Osteoblast (primary cell): ENCODE results near the gene ZFP57. TPM values are rescaled to one million over a fixed set of nuclear protein-coding genes. Genes with fewer than 3 reads are reported as not detected.

Experiments
- small RNA-seq: library from RNA; depleted of rRNA; stranded (forward); fragments of <200 nt; gene quantifications from one replicate; pipeline ENCODE3, GENCODE V24; 2012
- total RNA-seq: library from RNA; depleted of rRNA; stranded (reverse); fragments of >200 nt; gene quantifications from 2 replicates; pipeline ENCODE4 v1.2.3, GENCODE V29; 2012

The ZFP57 gene
- total RNA-seq, 1 donor = 0.36 TPM

Small RNA genes within 50 kb of the gene (small RNA-seq; reads per million reads assigned to genes)
- gene SUMO2P1 = not detected

Other genes with a start within 250 kb of the ZFP57 start
- gene OR10C1, start 241.8 kb downstream of the ZFP57 start, total RNA-seq = not detected in 2 replicates
- gene OR11A1, start 224.1 kb downstream of the ZFP57 start, total RNA-seq = not detected in 2 replicates
- not detected in 2 replicates for gene OR2H1, start 224.0 kb downstream of the ZFP57 start, total RNA-seq
- not detected in 2 replicates for gene MAS1L, start 193.2 kb downstream of the ZFP57 start, total RNA-seq
- not detected in 2 replicates for gene UBD, start 121.4 kb downstream of the ZFP57 start, total RNA-seq
- not detected in 2 replicates for gene OR2H2, start 96.0 kb downstream of the ZFP57 start, total RNA-seq
- 7.6 and 10.9 TPM in 2 replicates for gene GABBR1, start 48.0 kb downstream of the ZFP57 start, total RNA-seq
- gene MOG, start 24.1 kb downstream of the ZFP57 start, total RNA-seq = not detected in 2 replicates
- 30.4 and 44.2 TPM in 2 replicates for gene HLA-F, start 42.3 kb upstream of the ZFP57 start, total RNA-seq
- gene HLA-G, start 146.7 kb upstream of the ZFP57 start, total RNA-seq = not detected in 2 replicates